GM12878 (cell line): ENCODE data around the gene LYPLA2.

Source experiments
- CBFB ChIP-seq: IDR thresholded peaks from 2 replicates; pipeline ENCODE4 v1.6.1; 2016; ENCODE audit warnings: antibody characterized with exemption, low read depth
- CREB1 ChIP-seq: IDR thresholded peaks from 2 replicates; pipeline ENCODE4 v1.6.1; 2012; ENCODE audit warnings: low read depth, mild to moderate bottlenecking, inconsistent platforms
- ESRRA ChIP-seq: IDR thresholded peaks from 2 replicates; pipeline ENCODE4 v1.6.1; 2012; ENCODE audit warnings: mild to moderate bottlenecking, low read length, improper control_type of control experiment
- EZH2 ChIP-seq: IDR thresholded peaks from 2 replicates; pipeline ENCODE4 v1.6.1; 2012; ENCODE audit warnings: low read depth, mild to moderate bottlenecking, control low read depth, inconsistent platforms, low read length, borderline replicate concordance; ENCODE audit not compliant: control insufficient read depth
- PML ChIP-seq: IDR thresholded peaks from 2 replicates; pipeline ENCODE4 v1.6.1; 2012; ENCODE audit warnings: low read length, inconsistent platforms
- POLR2A ChIP-seq: IDR thresholded peaks from 2 replicates; pipeline ENCODE4 v1.6.1; 2011; ENCODE audit warnings: low read depth, mild to moderate bottlenecking, low read length
- SIX5 ChIP-seq: IDR thresholded peaks from 2 replicates; pipeline ENCODE4 v1.6.1; 2011; ENCODE audit warnings: mild to moderate bottlenecking, low read depth, low read length, moderate library complexity; ENCODE audit not compliant: severe bottlenecking
- TCF12 ChIP-seq: IDR thresholded peaks from 2 replicates; pipeline ENCODE4 v1.6.1; 2011; ENCODE audit warnings: low read depth, mild to moderate bottlenecking, low read length
- YY1 ChIP-seq: IDR thresholded peaks from 2 replicates; pipeline ENCODE4 v1.6.1; 2011; ENCODE audit warnings: low read depth, mild to moderate bottlenecking, low read length
- ZBED1 ChIP-seq: IDR thresholded peaks from 2 replicates; pipeline ENCODE4 v1.6.1; 2016; ENCODE audit warnings: borderline replicate concordance
- TF ChIP-seq, protein P1 (sequence below), 3 experiments: IDR thresholded peaks in 2 of 3; conservative IDR thresholded peaks in 1 of 3; 2 replicates each; pipeline ENCODE4 v1.5.1; 2011; ENCODE audit warnings: low read depth in 3 of 3, low read length in 3 of 3, mild to moderate bottlenecking in 3 of 3, control low read depth in 2 of 3, moderate library complexity in 2 of 3, inconsistent platforms in 1 of 3, mixed read lengths in 1 of 3; ENCODE audit not compliant: control insufficient read depth in 2 of 3, insufficient read depth in 1 of 3; ENCODE audit errors: extremely low read depth in 1 of 3
- TF ChIP-seq, protein P2 (sequence below): IDR thresholded peaks from 2 replicates; pipeline ENCODE4 v1.6.1; 2011; ENCODE audit warnings: low read depth, mild to moderate bottlenecking, low read length, moderate library complexity, borderline replicate concordance; ENCODE audit errors: extremely low read depth

DNA sequence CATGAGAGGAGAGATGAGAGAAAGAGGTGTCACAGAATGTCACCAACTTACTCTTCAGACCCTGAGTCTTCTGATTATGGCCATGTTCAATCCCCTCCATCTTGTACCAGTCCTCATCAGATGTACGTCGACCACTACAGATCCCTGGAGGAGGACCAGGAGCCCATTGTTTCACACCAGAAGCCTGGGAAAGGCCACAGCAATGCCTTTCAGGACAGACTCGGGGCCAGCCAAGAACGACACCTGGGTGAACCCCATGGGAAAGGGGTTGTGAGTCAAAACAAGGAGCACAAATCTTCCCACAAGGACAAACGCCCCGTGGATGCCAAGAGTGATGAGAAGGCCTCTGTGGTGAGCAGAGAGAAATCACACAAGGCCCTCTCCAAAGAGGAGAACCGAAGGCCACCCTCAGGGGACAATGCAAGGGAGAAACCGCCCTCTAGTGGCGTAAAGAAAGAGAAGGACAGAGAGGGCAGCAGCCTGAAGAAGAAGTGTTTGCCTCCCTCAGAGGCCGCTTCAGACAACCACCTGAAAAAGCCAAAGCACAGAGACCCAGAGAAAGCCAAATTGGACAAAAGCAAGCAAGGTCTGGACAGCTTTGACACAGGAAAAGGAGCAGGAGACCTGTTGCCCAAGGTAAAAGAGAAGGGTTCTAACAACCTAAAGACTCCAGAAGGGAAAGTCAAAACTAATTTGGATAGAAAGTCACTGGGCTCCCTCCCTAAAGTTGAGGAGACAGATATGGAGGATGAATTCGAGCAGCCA lies 39.7 kb upstream of the LYPLA2 start:
- TF ChIP-seq, protein P1, sequence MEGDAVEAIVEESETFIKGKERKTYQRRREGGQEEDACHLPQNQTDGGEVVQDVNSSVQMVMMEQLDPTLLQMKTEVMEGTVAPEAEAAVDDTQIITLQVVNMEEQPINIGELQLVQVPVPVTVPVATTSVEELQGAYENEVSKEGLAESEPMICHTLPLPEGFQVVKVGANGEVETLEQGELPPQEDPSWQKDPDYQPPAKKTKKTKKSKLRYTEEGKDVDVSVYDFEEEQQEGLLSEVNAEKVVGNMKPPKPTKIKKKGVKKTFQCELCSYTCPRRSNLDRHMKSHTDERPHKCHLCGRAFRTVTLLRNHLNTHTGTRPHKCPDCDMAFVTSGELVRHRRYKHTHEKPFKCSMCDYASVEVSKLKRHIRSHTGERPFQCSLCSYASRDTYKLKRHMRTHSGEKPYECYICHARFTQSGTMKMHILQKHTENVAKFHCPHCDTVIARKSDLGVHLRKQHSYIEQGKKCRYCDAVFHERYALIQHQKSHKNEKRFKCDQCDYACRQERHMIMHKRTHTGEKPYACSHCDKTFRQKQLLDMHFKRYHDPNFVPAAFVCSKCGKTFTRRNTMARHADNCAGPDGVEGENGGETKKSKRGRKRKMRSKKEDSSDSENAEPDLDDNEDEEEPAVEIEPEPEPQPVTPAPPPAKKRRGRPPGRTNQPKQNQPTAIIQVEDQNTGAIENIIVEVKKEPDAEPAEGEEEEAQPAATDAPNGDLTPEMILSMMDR (IDR thresholded peaks at IDR 0.05 in 2 of 3, conservative IDR thresholded peaks at IDR 0.05 in 1 of 3; ENCODE audit: control insufficient read depth in 2 of 3, extremely low read depth in 1 of 3, insufficient read depth in 1 of 3, low read depth in 3 of 3, low read length in 3 of 3), result peak; percentile 79 to 86 (median 84)
- TF ChIP-seq ZBED1 (no peak), SIX5 (no peak), YY1 (peak; percentile 48; the same call in 1 of the 2 replicates), PML (no peak), POLR2A (no peak), TCF12 (no peak), CBFB (no peak), CREB1 (no peak), EZH2 (no peak), ESRRA (no peak)
- TF ChIP-seq, protein P2, sequence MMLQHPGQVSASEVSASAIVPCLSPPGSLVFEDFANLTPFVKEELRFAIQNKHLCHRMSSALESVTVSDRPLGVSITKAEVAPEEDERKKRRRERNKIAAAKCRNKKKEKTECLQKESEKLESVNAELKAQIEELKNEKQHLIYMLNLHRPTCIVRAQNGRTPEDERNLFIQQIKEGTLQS, result no peak
